Glutamatergic neuron (in vitro differentiated cells): Measurements from ENCODE around the gene CD44. TPM values are rescaled to one million over a fixed set of nuclear protein-coding genes. Genes with fewer than 3 reads are reported as not detected.

ENCODE experiments used
- DNase-seq: peaks from one replicate; pipeline ENCODE4 v3.0.0; 2022
- H3K27ac Mint-ChIP-seq: one replicate; pipeline ENCODE4 v1.8.0; 2020; ENCODE audit warnings: mild to moderate bottlenecking, mixed read lengths, inconsistent platforms; ENCODE audit not compliant: unreplicated experiment
- H3K27me3 Mint-ChIP-seq: one replicate; pipeline ENCODE4 v1.8.0; 2020; ENCODE audit warnings: mild to moderate bottlenecking, moderate library complexity, mixed read lengths, inconsistent platforms; ENCODE audit not compliant: unreplicated experiment
- H3K36me3 Mint-ChIP-seq: one replicate; pipeline ENCODE4 v1.8.0; 2020; ENCODE audit warnings: mild to moderate bottlenecking, mixed read lengths, inconsistent platforms; ENCODE audit not compliant: unreplicated experiment
- H3K4me1 Mint-ChIP-seq: one replicate; pipeline ENCODE4 v1.8.0; 2020; ENCODE audit warnings: mild to moderate bottlenecking, low read depth, mixed read lengths, inconsistent platforms; ENCODE audit not compliant: unreplicated experiment
- H3K4me3 Mint-ChIP-seq: one replicate; pipeline ENCODE4 v1.8.0; 2020; ENCODE audit warnings: mild to moderate bottlenecking, mixed read lengths, inconsistent platforms; ENCODE audit not compliant: unreplicated experiment
- H3K9me3 Mint-ChIP-seq: one replicate; pipeline ENCODE4 v1.8.0; 2020; ENCODE audit warnings: mild to moderate bottlenecking, moderate library complexity, mixed read lengths, inconsistent platforms; ENCODE audit not compliant: unreplicated experiment
- CTCF ChIP-seq: fragments of 200-600 bp; sonication (generic); IDR thresholded peaks from one replicate; pipeline ENCODE4 v1.5.0; 2021; ENCODE audit not compliant: partially characterized antibody, unreplicated experiment
- total RNA-seq: library from RNA; stranded (reverse); fragmentation: NEBNext Ultra II Directional; extraction: Animal tissue kit (Norgen Biotek cat#: 25700); gene quantifications from one replicate; pipeline ENCODE4 v1.2.1, GENCODE V29; 2021; ENCODE audit not compliant: unreplicated experiment

Gene CD44
- total RNA-seq, 1 donor from 2014 or later: 0.71 TPM

- Mint-ChIP-seq H3K9me3 (no peaks in the 10 kb centered on the region), H3K27me3 (no peaks in the 10 kb centered on the region), H3K4me3 (no peak overlapping the region), H3K36me3 (peaks cover 11% of the 10 kb centered on the region), H3K4me1 (no peaks in the 10 kb centered on the region), H3K27ac (no peak overlapping the region)
- no peak for DNase-seq
- no peak for TF ChIP-seq CTCF
These were observed 91.4 kb downstream of the CD44 start for GRCh38 chr11:35230388-35230787.

GRCh38 chr11:35231076-35231860, 92.3 kb downstream of the CD44 start:
- H3K27ac Mint-ChIP-seq: no peak overlapping the region
- no peak overlapping the region for H3K4me3 Mint-ChIP-seq
- TF ChIP-seq CTCF: no peak
- DNase-seq: no peak
- H3K27me3 Mint-ChIP-seq: no peaks in the 10 kb centered on the region
- no peaks in the 10 kb centered on the region for H3K4me1 Mint-ChIP-seq
- no peaks in the 10 kb centered on the region for H3K9me3 Mint-ChIP-seq
- H3K36me3 Mint-ChIP-seq: peaks cover 11% of the 10 kb centered on the region

- no peak for DNase-seq
- Mint-ChIP-seq H3K4me3 (no peak overlapping the region), H3K36me3 (peaks cover 11% of the 10 kb centered on the region), H3K27ac (no peak overlapping the region), H3K4me1 (no peaks in the 10 kb centered on the region), H3K27me3 (no peaks in the 10 kb centered on the region), H3K9me3 (no peaks in the 10 kb centered on the region)
- no peak for TF ChIP-seq CTCF
These were observed 93.9 kb downstream of the CD44 start for GRCh38 chr11:35232891-35233330.

GRCh38 chr11:35233518-35233917, 94.5 kb downstream of the CD44 start:
- no peaks in the 10 kb centered on the region for H3K27me3 Mint-ChIP-seq
- no peak overlapping the region for H3K27ac Mint-ChIP-seq

More at GRCh38 chr11:35233518-35233917, 94.5 kb downstream of the CD44 start:
- no peaks in the 10 kb centered on the region for H3K9me3 Mint-ChIP-seq
- H3K36me3 Mint-ChIP-seq: peaks cover 11% of the 10 kb centered on the region
- no peak for DNase-seq
- no peak overlapping the region for H3K4me3 Mint-ChIP-seq
- no peaks in the 10 kb centered on the region for H3K4me1 Mint-ChIP-seq
- no peak for TF ChIP-seq CTCF
